ENCODE data around the gene KDM4C. TPM values are rescaled to one million over a fixed set of nuclear protein-coding genes. Genes with fewer than 3 reads are reported as not detected.

The KDM4C gene
- polyA plus RNA-seq, 4 donors: 12.6 to 27.3 (median 18.9) TPM

- peaks cover 2 to 20% (median 4%) of the 10 kb centered on the region in 3 donors for H3K4me1 ChIP-seq (ENCODE audit: control insufficient read depth in 3 of 3, insufficient read depth in 2 of 3, low read depth in 1 of 3, low read length in 2 of 3)
- H3K9me3 ChIP-seq (ENCODE audit: control insufficient read depth in 2 of 2, insufficient read depth in 1 of 2, low read depth in 1 of 2, low read length in 1 of 2): no peaks in the 10 kb centered on the region
- H3K27me3 ChIP-seq (ENCODE audit: control insufficient read depth in 3 of 3, insufficient read depth in 3 of 3, low read length in 3 of 3): no peaks in the 10 kb centered on the region
- H3K36me3 ChIP-seq (ENCODE audit: control insufficient read depth in 3 of 3, insufficient read depth in 2 of 3, low read depth in 1 of 3, low read length in 3 of 3): peaks cover 0 to 8% (median 4%) of the 10 kb centered on the region in 3 donors
- peak overlapping the region in 2 of 3 donors; percentile 0 to 1 for H3K27ac ChIP-seq (ENCODE audit: low read depth in 1 of 3, low read length in 2 of 3)
- WGBS, 3 donors: 50 to 74% (median 57%) methylated on average over 4 of the region's 4 CpGs
- DNase-seq (peak in 1 of 2 donors; percentile 17), FAIRE-seq (no peak)
- no peak overlapping the region for H3K4me3 ChIP-seq (ENCODE audit: low read depth in 1 of 3, low read length in 3 of 3)
Observed at GRCh38 chr9:6818292-6818922, 60.6 kb downstream of the KDM4C start.

- H3K4me3 ChIP-seq (ENCODE audit: low read depth in 1 of 3, low read length in 3 of 3): no peak overlapping the region
- DNase-seq (peak; percentile 62 to 79), FAIRE-seq (peak; percentile 51)
- H3K27ac ChIP-seq (ENCODE audit: low read depth in 1 of 3, low read length in 2 of 3): peak overlapping the region in 1 of 3 donors; percentile 60
- no peaks in the 10 kb centered on the region for H3K9me3 ChIP-seq (ENCODE audit: control insufficient read depth in 2 of 2, insufficient read depth in 1 of 2, low read depth in 1 of 2, low read length in 1 of 2)
- no peaks in the 10 kb centered on the region for H3K27me3 ChIP-seq (ENCODE audit: control insufficient read depth in 3 of 3, insufficient read depth in 3 of 3, low read length in 3 of 3)
- peaks cover 0 to 9% (median 9%) of the 10 kb centered on the region in 3 donors for H3K36me3 ChIP-seq (ENCODE audit: control insufficient read depth in 3 of 3, insufficient read depth in 2 of 3, low read depth in 1 of 3, low read length in 3 of 3)
- 15 to 64% (median 29%) methylated on average over 2 of the region's 2 CpGs for WGBS, 3 donors
- H3K4me1 ChIP-seq (ENCODE audit: control insufficient read depth in 3 of 3, insufficient read depth in 2 of 3, low read depth in 1 of 3, low read length in 2 of 3): peaks cover 2 to 20% (median 4%) of the 10 kb centered on the region in 3 donors
Observed at GRCh38 chr9:6819112-6819511, 61.3 kb downstream of the KDM4C start.

DNA sequence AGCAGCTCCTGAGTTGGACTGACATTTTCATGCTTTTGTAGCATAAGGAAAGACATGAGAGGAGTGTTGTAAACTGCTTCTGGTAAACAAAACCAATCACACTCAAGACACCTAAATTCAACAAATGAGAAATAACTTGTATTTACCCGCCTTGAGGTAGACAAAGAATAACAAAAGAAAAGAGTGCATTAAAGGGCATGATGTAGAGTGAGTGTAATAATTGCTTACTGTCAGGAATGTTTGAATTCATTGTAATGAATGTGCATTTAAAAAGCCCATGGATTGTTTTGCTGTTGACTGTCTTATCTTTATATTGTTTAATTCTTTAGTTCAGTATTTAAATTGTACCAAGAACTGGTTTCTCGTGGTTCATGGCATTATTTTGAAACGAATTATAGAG is 61.8 kb downstream of the KDM4C start:
- Histone ChIP-seq H3K27me3 (ENCODE audit: control insufficient read depth in 3 of 3, insufficient read depth in 3 of 3, low read length in 3 of 3) (no peaks in the 10 kb centered on the region), H3K27ac (ENCODE audit: low read depth in 1 of 3, low read length in 2 of 3) (peak overlapping the region in 1 of 3 donors; percentile 60), H3K4me1 (ENCODE audit: control insufficient read depth in 3 of 3, insufficient read depth in 2 of 3, low read depth in 1 of 3, low read length in 2 of 3) (peaks cover 2 to 20% (median 4%) of the 10 kb centered on the region in 3 donors), H3K36me3 (ENCODE audit: control insufficient read depth in 3 of 3, insufficient read depth in 2 of 3, low read depth in 1 of 3, low read length in 3 of 3) (peaks cover 0 to 10% (median 9%) of the 10 kb centered on the region in 3 donors), H3K4me3 (ENCODE audit: low read depth in 1 of 3, low read length in 3 of 3) (no peak overlapping the region), H3K9me3 (ENCODE audit: control insufficient read depth in 2 of 2, insufficient read depth in 1 of 2, low read depth in 1 of 2, low read length in 1 of 2) (no peaks in the 10 kb centered on the region)
- FAIRE-seq (no peak), DNase-seq (no peak)
- WGBS, 3 donors: 45 to 66% (median 63%) methylated on average over 3 of the region's 3 CpGs

GRCh38 chr9:6822696-6823095 is 64.9 kb downstream of the KDM4C start:
- Histone ChIP-seq H3K27me3 (ENCODE audit: control insufficient read depth in 3 of 3, insufficient read depth in 3 of 3, low read length in 3 of 3) (no peaks in the 10 kb centered on the region), H3K4me1 (ENCODE audit: control insufficient read depth in 3 of 3, insufficient read depth in 2 of 3, low read depth in 1 of 3, low read length in 2 of 3) (peaks cover 2 to 20% (median 4%) of the 10 kb centered on the region in 3 donors), H3K9me3 (ENCODE audit: control insufficient read depth in 2 of 2, insufficient read depth in 1 of 2, low read depth in 1 of 2, low read length in 1 of 2) (no peaks in the 10 kb centered on the region), H3K36me3 (ENCODE audit: control insufficient read depth in 3 of 3, insufficient read depth in 2 of 3, low read depth in 1 of 3, low read length in 3 of 3) (peaks cover 0 to 11% (median 10%) of the 10 kb centered on the region in 3 donors), H3K27ac (ENCODE audit: low read depth in 1 of 3, low read length in 2 of 3) (no peak overlapping the region), H3K4me3 (ENCODE audit: low read depth in 1 of 3, low read length in 3 of 3) (no peak overlapping the region)
- 82 to 89% (median 84%) methylated on average over 3 of the region's 3 CpGs for WGBS, 3 donors
- FAIRE-seq (no peak), DNase-seq (no peak)

- Histone ChIP-seq H3K27me3 (ENCODE audit: control insufficient read depth in 3 of 3, insufficient read depth in 3 of 3, low read length in 3 of 3) (no peaks in the 10 kb centered on the region), H3K9me3 (ENCODE audit: control insufficient read depth in 2 of 2, insufficient read depth in 1 of 2, low read depth in 1 of 2, low read length in 1 of 2) (peaks cover 0 to 6% of the 10 kb centered on the region in 2 donors), H3K27ac (ENCODE audit: low read depth in 1 of 3, low read length in 2 of 3) (no peak overlapping the region), H3K4me3 (ENCODE audit: low read depth in 1 of 3, low read length in 3 of 3) (no peak overlapping the region), H3K36me3 (ENCODE audit: control insufficient read depth in 3 of 3, insufficient read depth in 2 of 3, low read depth in 1 of 3, low read length in 3 of 3) (peaks cover 0 to 19% (median 15%) of the 10 kb centered on the region in 3 donors), H3K4me1 (ENCODE audit: control insufficient read depth in 3 of 3, insufficient read depth in 2 of 3, low read depth in 1 of 3, low read length in 2 of 3) (no peaks in the 10 kb centered on the region)
- no peak for FAIRE-seq
- WGBS, 3 donors: 48 to 56% (median 51%) methylated on average over 4 of the region's 4 CpGs
- peak; percentile 44 to 64 for DNase-seq
Observed at GRCh38 chr9:6827439-6828145, 69.8 kb downstream of the KDM4C start.

- FAIRE-seq: no peak
- Histone ChIP-seq H3K27ac (ENCODE audit: low read depth in 1 of 3, low read length in 2 of 3) (no peak overlapping the region), H3K27me3 (ENCODE audit: control insufficient read depth in 3 of 3, insufficient read depth in 3 of 3, low read length in 3 of 3) (no peaks in the 10 kb centered on the region), H3K4me3 (ENCODE audit: low read depth in 1 of 3, low read length in 3 of 3) (no peak overlapping the region), H3K36me3 (ENCODE audit: control insufficient read depth in 3 of 3, insufficient read depth in 2 of 3, low read depth in 1 of 3, low read length in 3 of 3) (peaks cover 0 to 16% (median 9%) of the 10 kb centered on the region in 3 donors), H3K9me3 (ENCODE audit: control insufficient read depth in 2 of 2, insufficient read depth in 1 of 2, low read depth in 1 of 2, low read length in 1 of 2) (peaks cover 0 to 6% of the 10 kb centered on the region in 2 donors), H3K4me1 (ENCODE audit: control insufficient read depth in 3 of 3, insufficient read depth in 2 of 3, low read depth in 1 of 3, low read length in 2 of 3) (no peaks in the 10 kb centered on the region)
- no peak for DNase-seq
- WGBS, 3 donors: 94 to 100% (median 99%) methylated on average over 2 of the region's 2 CpGs
Observed at GRCh38 chr9:6829027-6829426, 71.3 kb downstream of the KDM4C start.

GRCh38 chr9:6829536-6829935 is 71.8 kb downstream of the KDM4C start:
- Histone ChIP-seq H3K4me3 (ENCODE audit: low read depth in 1 of 3, low read length in 3 of 3) (no peak overlapping the region), H3K27me3 (ENCODE audit: control insufficient read depth in 3 of 3, insufficient read depth in 3 of 3, low read length in 3 of 3) (no peaks in the 10 kb centered on the region), H3K9me3 (ENCODE audit: control insufficient read depth in 2 of 2, insufficient read depth in 1 of 2, low read depth in 1 of 2, low read length in 1 of 2) (peaks cover 0 to 6% of the 10 kb centered on the region in 2 donors), H3K27ac (ENCODE audit: low read depth in 1 of 3, low read length in 2 of 3) (no peak overlapping the region), H3K4me1 (ENCODE audit: control insufficient read depth in 3 of 3, insufficient read depth in 2 of 3, low read depth in 1 of 3, low read length in 2 of 3) (no peaks in the 10 kb centered on the region), H3K36me3 (ENCODE audit: control insufficient read depth in 3 of 3, insufficient read depth in 2 of 3, low read depth in 1 of 3, low read length in 3 of 3) (peaks cover 0 to 21% (median 6%) of the 10 kb centered on the region in 3 donors)
- FAIRE-seq (no peak), DNase-seq (no peak)

DNA sequence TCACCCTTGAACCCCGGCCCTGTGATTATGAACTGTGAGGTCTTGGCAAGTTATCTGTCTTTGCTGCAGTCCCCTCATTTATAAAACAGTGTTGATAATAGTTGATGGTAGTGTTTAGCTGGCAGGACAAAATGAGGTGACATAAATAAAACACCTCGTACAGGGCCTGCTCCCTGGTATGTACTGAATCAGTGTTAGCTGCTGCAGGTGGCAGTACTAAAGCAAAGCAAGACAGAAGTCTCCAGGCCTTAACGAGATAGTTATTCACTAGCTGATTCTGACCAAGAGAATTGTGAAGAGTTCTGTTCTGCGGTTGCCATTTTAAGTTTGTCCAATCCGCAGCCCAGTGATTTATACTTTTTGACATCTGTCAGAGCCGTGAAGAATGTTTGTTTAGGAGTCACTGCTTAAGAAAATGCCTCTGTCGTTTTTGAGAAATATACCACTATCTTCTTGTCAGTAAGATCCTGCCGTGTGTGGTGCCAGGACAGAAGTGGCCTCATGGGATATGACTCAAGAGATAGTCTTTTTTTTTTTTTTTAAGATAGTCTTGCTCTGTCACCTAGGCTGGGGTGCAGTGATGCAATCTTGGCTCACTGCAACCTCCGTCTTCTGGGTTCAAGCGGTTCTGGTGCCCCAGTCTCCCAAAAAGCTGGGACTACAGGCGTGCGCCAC is 75.9 kb downstream of the KDM4C start:
- H3K9me3 ChIP-seq (ENCODE audit: control insufficient read depth in 2 of 2, insufficient read depth in 1 of 2, low read depth in 1 of 2, low read length in 1 of 2): peaks cover 0 to 6% of the 10 kb centered on the region in 2 donors
- H3K4me3 ChIP-seq (ENCODE audit: low read depth in 1 of 3, low read length in 3 of 3): no peak overlapping the region
- H3K36me3 ChIP-seq (ENCODE audit: control insufficient read depth in 3 of 3, insufficient read depth in 2 of 3, low read depth in 1 of 3, low read length in 3 of 3): peaks cover 0 to 26% (median 12%) of the 10 kb centered on the region in 3 donors
- 73 to 80% (median 78%) methylated on average over 12 of the region's 12 CpGs for WGBS, 3 donors
- DNase-seq (peak in 1 of 2 donors; percentile 18), FAIRE-seq (no peak)
- no peaks in the 10 kb centered on the region for H3K27me3 ChIP-seq (ENCODE audit: control insufficient read depth in 3 of 3, insufficient read depth in 3 of 3, low read length in 3 of 3)
- H3K4me1 ChIP-seq (ENCODE audit: control insufficient read depth in 3 of 3, insufficient read depth in 2 of 3, low read depth in 1 of 3, low read length in 2 of 3): no peaks in the 10 kb centered on the region
- H3K27ac ChIP-seq (ENCODE audit: low read depth in 1 of 3, low read length in 2 of 3): peak overlapping the region in 1 of 3 donors; percentile 13
